Tibial nerve (tissue), 4 donors: ENCODE data around the gene RTP4. TPM values are rescaled to one million over a fixed set of nuclear protein-coding genes. Genes with fewer than 3 reads are reported as not detected.

ENCODE experiments used
- DNase-seq, 2 donors: peaks; one replicate each; pipeline ENCODE4 v3.0.0-alpha.2; 2019; ENCODE audit warnings: low spot score in 2 of 2
- H3K27ac ChIP-seq, 4 donors: fragments of 200-600 bp; sonication (generic) in 3 of 4; one replicate each; pipeline ENCODE4 v1.5.1; 2017 to 2019; ENCODE audit warnings: mild to moderate bottlenecking in 1 of 4
- H3K27me3 ChIP-seq, 2 donors: fragments of 200-600 bp; sonication (generic) in 1 of 2; one replicate each; pipeline versions ENCODE4 v1.5.1 to v1.6.0; 2017 to 2019
- H3K36me3 ChIP-seq, 3 donors: fragments of 200-600 bp; sonication (generic); one replicate each; pipeline ENCODE4 v1.5.1; 2018 to 2019
- H3K4me1 ChIP-seq, 4 donors: fragments of 200-600 bp; sonication (generic) in 3 of 4; one replicate each; pipeline ENCODE4 v1.5.1; 2017 to 2019
- H3K4me3 ChIP-seq, 4 donors: fragments of 200-600 bp; sonication (generic) in 3 of 4; one replicate each; pipeline ENCODE4 v1.5.1; 2017 to 2019; ENCODE audit warnings: mild to moderate bottlenecking in 1 of 4, moderate library complexity in 1 of 4
- H3K9me3 ChIP-seq, 4 donors: fragments of 200-600 bp; sonication (generic) in 3 of 4; one replicate each; pipeline ENCODE4 v1.5.1; 2017 to 2019
- EP300 ChIP-seq, 2 donors: sonication (generic); formaldehyde crosslinking; IDR thresholded peaks; one replicate each; pipeline ENCODE4 v1.6.1; 2017; ENCODE audit warnings: antibody characterized with exemption in 2 of 2, mild to moderate bottlenecking in 1 of 2
- POLR2A ChIP-seq, 2 donors: fragments of 450-650 bp; IDR thresholded peaks; one replicate each; pipeline ENCODE4 v1.6.1; 2017; ENCODE audit warnings: antibody characterized with exemption in 2 of 2, mild to moderate bottlenecking in 2 of 2, moderate library complexity in 2 of 2
- WGBS, 2 donors: methylation state at CpG; one replicate each; pipeline ENCODE4 v1.1.5; 2018; 5-methylcytosine and 5-hydroxymethylcytosine counted together
- total RNA-seq, 4 donors: library from RNA; depleted of rRNA; stranded (reverse); fragments of >200 nt; gene quantifications; one replicate each; pipeline ENCODE4 v1.1.0, GENCODE V29; 2016
- TF ChIP-seq, protein P1 (sequence below), 5 experiments: fragments of 200-600 bp in 3 of 5; fragments of 450-650 bp in 2 of 5; sonication (generic) in 3 of 5; IDR thresholded peaks; one replicate each; pipeline ENCODE4 v1.5.1; 2016 to 2019; ENCODE audit warnings: antibody characterized with exemption in 5 of 5, mild to moderate bottlenecking in 3 of 5, moderate library complexity in 2 of 5

The RTP4 gene
- total RNA-seq, 4 donors from 2014 or later, result 0.60 to 3.7 (median 1.8) TPM

DNA sequence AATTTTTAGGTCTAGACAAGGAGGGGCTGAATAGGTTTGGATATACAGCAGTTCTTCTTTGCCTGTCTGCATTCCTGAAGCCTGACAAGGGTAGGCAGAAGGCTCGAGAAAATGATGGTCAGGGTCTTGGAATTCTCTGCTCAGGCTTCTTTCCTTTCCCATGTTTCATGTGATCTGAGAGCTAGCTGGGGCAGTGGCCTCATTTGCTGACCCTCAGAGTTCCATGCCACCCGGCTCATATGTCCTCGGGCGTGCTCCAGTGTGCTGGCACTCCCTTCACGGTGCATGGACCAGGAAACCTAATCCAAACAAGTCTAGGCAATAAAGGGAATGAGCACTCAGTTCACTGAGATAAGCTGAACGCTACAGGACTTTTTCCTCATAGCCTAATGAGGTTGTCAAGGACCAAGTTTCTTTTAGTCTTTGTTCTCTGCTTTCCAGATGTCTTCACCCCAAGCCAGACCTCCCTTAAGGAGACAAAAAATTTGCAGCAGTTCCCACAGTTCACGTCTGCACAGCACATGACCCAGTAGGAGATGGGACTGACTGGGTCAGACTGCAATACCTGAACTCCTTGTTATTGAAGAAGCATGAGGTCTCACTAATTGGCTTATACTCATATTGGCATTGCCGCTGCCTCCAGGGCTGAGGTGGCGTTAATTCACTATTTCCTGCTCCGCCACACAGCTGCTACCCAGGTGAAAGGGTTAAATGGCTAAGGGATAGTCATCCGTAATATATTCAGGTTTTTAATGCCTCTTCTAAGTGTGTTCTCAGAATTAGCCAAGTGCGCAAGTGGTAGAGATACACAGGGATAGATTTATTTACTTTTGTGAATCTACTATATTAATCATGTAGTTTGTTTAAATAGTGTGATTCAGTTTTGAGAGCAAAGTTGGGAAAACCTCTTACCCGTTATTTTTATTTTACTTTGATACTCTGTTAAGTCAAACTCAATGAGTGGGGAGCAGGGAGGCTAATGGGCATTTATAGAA is 15.3 kb upstream of the RTP4 start:
- DNase-seq, result no peak
- 72 to 73% methylated on average over 13 of the region's 13 CpGs for WGBS, 2 donors
- Histone ChIP-seq H3K4me1 (no peaks in the 10 kb centered on the region), H3K36me3 (no peaks in the 10 kb centered on the region), H3K9me3 (no peaks in the 10 kb centered on the region), H3K4me3 (no peak overlapping the region), H3K27me3 (no peaks in the 10 kb centered on the region), H3K27ac (no peak overlapping the region)
- TF ChIP-seq, protein P1, sequence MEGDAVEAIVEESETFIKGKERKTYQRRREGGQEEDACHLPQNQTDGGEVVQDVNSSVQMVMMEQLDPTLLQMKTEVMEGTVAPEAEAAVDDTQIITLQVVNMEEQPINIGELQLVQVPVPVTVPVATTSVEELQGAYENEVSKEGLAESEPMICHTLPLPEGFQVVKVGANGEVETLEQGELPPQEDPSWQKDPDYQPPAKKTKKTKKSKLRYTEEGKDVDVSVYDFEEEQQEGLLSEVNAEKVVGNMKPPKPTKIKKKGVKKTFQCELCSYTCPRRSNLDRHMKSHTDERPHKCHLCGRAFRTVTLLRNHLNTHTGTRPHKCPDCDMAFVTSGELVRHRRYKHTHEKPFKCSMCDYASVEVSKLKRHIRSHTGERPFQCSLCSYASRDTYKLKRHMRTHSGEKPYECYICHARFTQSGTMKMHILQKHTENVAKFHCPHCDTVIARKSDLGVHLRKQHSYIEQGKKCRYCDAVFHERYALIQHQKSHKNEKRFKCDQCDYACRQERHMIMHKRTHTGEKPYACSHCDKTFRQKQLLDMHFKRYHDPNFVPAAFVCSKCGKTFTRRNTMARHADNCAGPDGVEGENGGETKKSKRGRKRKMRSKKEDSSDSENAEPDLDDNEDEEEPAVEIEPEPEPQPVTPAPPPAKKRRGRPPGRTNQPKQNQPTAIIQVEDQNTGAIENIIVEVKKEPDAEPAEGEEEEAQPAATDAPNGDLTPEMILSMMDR (IDR thresholded peaks at IDR 0.05), result no peak
- TF ChIP-seq POLR2A (IDR thresholded peaks at IDR 0.05) (no peak), EP300 (IDR thresholded peaks at IDR 0.05) (no peak)

DNA sequence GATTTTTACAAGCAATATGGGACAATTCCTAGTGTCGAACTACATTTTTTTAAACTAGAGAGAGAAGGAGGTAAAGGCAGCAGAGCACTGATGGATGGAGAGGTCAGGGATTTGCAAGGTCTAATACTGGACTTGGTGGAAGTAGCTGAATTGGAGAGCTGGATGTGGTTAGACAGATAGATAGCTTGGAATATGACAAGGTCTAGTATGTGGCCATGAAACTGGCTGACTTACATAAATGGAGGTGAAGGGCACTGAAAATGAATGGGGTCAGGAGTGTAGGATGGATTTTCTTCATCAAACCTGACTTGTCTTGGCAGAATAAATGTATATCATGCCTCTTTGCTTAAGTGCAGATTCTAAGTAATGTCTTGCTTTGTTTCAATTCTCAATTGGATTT is 10.1 kb upstream of the RTP4 start:
- Histone ChIP-seq H3K27me3 (no peaks in the 10 kb centered on the region), H3K9me3 (no peaks in the 10 kb centered on the region), H3K4me1 (peaks cover 0 to 9% (median 0%) of the 10 kb centered on the region in 4 donors), H3K36me3 (no peaks in the 10 kb centered on the region), H3K4me3 (no peak overlapping the region), H3K27ac (no peak overlapping the region)
- TF ChIP-seq, protein P1 (IDR thresholded peaks at IDR 0.05), result no peak
- no peak for TF ChIP-seq POLR2A (IDR thresholded peaks at IDR 0.05)
- no peak for TF ChIP-seq EP300 (IDR thresholded peaks at IDR 0.05)
- no peak for DNase-seq
- WGBS, 2 donors, result 87 to 100% methylated on average over 1 of the region's 1 CpG

DNA sequence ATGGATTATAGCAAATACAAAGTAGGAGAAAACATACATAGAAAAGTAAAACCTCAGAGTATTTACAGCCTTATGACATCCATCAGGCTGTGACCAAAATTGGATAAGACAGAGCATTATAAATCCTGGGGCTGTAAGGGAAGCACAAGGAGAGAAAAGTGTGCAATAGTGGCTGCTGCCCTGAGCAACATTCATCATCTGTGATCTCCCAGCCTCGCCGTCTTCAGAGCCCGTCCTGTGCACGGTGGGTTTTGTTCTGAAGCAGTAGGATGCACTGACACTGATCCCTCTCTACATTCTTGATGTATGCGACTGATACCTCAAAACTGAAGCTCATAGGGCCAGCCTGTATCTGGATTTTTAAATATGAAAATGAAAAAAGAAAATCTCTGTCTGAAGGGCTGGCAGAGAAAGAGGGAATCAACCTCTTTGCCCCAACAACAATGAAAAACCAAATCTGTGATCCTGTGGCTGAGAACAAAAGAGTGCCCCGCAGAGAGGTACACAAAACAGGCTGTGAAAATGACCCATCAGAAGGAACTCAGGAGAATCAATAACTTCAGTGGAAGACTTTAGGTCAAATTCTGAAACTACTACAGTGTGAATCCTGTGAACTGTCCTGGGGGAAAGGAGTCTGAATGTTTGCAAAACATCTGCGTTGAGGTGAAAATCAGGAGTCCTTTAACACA is 8.2 kb upstream of the RTP4 start:
- Histone ChIP-seq H3K27ac (no peak overlapping the region), H3K4me3 (no peak overlapping the region), H3K27me3 (no peaks in the 10 kb centered on the region), H3K9me3 (no peaks in the 10 kb centered on the region), H3K4me1 (peaks cover 0 to 9% (median 0%) of the 10 kb centered on the region in 4 donors), H3K36me3 (no peaks in the 10 kb centered on the region)
- WGBS, 2 donors, result 69 to 77% methylated on average over 7 of the region's 7 CpGs
- DNase-seq, result no peak
- no peak for TF ChIP-seq POLR2A (IDR thresholded peaks at IDR 0.05)
- TF ChIP-seq, protein P1 (IDR thresholded peaks at IDR 0.05), result no peak
- no peak for TF ChIP-seq EP300 (IDR thresholded peaks at IDR 0.05)

DNA sequence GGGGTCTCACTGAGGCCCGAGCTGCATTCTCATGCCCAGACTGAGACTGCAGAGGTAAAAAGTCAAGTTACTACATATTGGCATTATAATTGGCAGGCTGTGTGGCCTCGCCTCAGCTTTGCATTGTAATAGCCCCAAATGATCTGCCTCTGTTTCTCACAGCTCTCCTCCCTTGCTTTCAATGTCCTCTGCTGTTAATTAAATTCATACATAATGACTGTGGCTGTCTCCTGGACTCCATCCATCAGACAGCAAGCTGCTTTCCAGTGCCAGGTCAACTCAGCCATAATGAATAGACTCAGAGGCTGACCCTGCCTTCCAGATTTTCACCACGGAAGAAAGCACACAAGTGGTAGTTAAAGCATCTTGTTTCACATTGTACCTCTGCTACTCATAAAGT is 7.6 kb upstream of the RTP4 start:
- Histone ChIP-seq H3K36me3 (no peaks in the 10 kb centered on the region), H3K4me1 (peaks cover 0 to 9% (median 0%) of the 10 kb centered on the region in 4 donors), H3K27ac (no peak overlapping the region), H3K4me3 (no peak overlapping the region), H3K9me3 (no peaks in the 10 kb centered on the region), H3K27me3 (no peaks in the 10 kb centered on the region)
- TF ChIP-seq, protein P1 (IDR thresholded peaks at IDR 0.05), result no peak
- no peak for TF ChIP-seq EP300 (IDR thresholded peaks at IDR 0.05)
- no peak for TF ChIP-seq POLR2A (IDR thresholded peaks at IDR 0.05)
- no peak for DNase-seq
- 42 to 43% methylated on average over 3 of the region's 3 CpGs for WGBS, 2 donors

DNA sequence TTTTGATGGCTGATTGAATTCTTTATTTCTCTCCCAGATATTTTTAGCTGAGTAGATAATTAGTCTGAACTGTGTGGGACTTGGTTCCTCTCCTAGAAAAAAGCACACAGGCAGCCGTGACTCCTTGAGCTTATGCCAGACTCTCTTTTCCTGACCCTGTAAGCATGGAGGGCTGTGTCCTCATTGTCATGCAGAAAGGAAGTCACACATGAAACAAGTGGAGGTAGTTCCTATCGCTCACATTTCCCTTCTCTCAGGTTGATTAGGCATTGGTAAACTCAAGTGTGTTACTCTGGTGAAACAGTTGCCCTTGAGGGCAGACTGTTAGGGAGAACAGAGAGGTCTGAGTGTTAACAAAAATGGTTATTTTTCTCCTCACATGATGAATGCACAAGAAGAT is 6.3 kb upstream of the RTP4 start:
- H3K36me3 ChIP-seq, result no peaks in the 10 kb centered on the region
- WGBS, 2 donors, result 33 to 39% methylated on average over 2 of the region's 2 CpGs
- no peak overlapping the region for H3K4me3 ChIP-seq
- H3K27ac ChIP-seq, result no peak overlapping the region
- no peaks in the 10 kb centered on the region for H3K9me3 ChIP-seq
- H3K4me1 ChIP-seq, result peaks cover 0 to 9% (median 0%) of the 10 kb centered on the region in 4 donors
- TF ChIP-seq EP300 (IDR thresholded peaks at IDR 0.05) (no peak), POLR2A (IDR thresholded peaks at IDR 0.05) (no peak)
- TF ChIP-seq, protein P1 (IDR thresholded peaks at IDR 0.05), result no peak
- no peak for DNase-seq
- H3K27me3 ChIP-seq, result no peaks in the 10 kb centered on the region
